NCI-H524 (cell line): ENCODE data around the gene CDH7.

Source experiments
- DNase-seq, 2 experiments: peaks; one replicate each; lab custom pipeline; 2025; lab: John Stamatoyannopoulos, UW

The CDH7 gene, protein sequence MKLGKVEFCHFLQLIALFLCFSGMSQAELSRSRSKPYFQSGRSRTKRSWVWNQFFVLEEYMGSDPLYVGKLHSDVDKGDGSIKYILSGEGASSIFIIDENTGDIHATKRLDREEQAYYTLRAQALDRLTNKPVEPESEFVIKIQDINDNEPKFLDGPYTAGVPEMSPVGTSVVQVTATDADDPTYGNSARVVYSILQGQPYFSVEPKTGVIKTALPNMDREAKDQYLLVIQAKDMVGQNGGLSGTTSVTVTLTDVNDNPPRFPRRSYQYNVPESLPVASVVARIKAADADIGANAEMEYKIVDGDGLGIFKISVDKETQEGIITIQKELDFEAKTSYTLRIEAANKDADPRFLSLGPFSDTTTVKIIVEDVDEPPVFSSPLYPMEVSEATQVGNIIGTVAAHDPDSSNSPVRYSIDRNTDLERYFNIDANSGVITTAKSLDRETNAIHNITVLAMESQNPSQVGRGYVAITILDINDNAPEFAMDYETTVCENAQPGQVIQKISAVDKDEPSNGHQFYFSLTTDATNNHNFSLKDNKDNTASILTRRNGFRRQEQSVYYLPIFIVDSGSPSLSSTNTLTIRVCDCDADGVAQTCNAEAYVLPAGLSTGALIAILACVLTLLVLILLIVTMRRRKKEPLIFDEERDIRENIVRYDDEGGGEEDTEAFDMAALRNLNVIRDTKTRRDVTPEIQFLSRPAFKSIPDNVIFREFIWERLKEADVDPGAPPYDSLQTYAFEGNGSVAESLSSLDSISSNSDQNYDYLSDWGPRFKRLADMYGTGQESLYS

DNA sequence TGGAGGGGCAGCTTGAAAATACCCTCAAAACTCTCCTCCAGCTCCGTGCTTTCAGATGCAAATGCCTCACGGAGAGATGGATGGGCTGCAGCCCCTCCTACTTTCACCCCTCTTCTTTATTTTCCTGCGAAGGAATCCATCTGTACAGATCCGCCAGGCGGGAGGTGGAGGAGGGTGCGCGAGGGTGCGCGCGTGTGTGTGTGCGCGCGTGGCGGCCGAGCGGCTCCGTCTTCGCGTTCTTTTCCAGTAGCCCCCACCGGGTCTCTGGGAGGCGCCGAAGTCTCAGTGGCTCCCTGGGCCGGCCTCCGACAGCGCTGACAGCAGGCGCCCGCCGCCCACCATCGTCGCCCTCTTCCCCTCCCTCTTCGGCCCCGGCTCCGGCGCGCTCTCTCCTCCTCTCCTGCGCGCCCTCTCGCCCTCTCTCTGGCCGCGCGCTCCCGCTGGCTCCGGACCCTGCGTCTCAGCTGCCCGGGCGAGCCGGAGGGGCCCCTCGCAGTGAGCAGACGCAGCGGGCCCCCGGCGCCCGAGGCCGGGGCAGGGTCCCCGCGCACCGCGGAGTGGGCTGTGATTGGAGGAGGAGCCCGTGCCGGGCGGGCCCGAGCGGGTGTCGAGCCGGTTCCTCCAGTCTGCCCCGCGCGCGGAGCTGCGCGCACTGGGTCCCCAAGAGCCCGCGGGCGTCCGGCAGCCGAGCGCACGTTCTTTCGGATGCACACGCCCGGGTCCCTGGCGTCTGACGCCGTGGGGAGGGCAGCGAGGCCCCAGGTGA is at the start of gene CDH7:
CDH7 (plus strand) TSS at position 624 of the 766 bp plus-strand sequence. CDS start 11,831 bp downstream, outside the sequence.
- peak; percentile 5 to 65 for DNase-seq

DNA sequence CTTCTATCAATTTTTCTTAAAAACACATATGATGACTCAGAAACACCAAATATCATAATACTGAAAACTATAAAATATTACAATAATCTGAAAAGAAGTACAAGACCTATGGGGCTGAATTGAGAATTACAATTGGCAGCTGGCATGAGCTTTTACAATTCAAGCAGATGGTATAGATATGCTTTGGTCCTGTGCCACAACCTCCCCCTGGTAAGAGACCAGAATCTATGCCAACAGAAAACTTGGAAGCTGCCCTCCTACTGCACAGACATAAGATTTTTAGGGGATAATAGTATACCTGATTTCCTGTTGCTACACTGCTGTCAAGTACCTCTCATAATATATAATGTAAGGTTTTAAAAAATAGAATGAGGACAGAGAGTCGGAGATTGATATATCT is 46.8 kb upstream of the CDH7 start:
- peak in 1 of 2 experiments; percentile 35 for DNase-seq

DNA sequence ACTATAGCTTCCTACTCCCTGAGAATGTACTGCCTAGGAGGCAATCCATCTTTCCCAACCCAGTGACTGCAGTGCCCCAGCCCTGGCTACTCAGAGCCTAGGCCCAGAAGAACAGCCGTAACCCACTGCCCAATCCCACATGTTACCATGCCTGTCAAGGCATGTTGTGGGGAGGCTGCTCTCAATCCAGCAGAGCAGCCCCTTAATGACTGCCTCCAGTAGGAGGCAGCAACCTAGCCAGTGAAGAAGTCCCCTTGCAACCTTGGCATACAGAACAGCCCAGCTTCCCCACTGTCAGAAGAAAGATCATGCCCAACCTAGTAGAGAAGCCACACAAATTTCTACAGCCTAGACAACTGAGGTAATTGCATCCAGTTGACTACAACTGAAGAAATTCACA is 44.2 kb upstream of the CDH7 start:
- no peak for DNase-seq

DNA sequence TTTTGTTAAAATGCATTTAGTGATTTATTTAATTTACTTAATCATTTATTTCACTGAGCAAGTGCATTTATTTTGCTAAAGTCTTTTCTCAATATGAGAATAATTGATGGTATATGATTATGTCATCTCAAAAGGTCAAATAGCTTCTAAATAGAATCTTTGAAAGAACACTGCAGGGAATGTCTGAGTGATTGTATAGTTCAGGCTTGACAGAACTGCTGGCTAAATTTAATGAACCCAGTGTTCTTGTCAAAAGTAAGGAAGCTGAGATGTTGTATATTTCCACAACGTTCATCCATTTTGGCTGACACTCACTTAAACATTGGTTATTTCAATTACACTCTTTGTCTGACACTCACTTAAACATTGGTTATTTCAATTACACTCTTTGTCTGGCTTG is 39.3 kb upstream of the CDH7 start:
- no peak for DNase-seq

DNA sequence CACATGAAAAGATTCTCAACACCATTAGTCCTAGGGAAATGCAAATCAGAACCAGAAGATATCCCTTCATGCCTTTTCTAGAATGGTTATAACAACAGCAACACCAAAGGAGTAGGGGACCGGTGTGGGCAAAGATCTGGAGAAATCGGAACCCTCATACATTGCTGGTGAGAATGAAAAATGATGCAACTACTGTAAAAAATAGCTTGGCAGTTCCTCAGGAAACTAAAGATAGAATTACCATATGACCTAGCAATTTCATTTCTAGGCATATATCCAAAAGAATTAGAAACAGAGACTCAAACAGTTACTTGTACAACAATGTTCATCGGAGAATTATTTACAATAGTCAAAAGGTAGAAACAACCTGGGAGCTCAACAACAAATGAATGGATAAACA is 29.2 kb upstream of the CDH7 start:
- DNase-seq, result no peak

DNA sequence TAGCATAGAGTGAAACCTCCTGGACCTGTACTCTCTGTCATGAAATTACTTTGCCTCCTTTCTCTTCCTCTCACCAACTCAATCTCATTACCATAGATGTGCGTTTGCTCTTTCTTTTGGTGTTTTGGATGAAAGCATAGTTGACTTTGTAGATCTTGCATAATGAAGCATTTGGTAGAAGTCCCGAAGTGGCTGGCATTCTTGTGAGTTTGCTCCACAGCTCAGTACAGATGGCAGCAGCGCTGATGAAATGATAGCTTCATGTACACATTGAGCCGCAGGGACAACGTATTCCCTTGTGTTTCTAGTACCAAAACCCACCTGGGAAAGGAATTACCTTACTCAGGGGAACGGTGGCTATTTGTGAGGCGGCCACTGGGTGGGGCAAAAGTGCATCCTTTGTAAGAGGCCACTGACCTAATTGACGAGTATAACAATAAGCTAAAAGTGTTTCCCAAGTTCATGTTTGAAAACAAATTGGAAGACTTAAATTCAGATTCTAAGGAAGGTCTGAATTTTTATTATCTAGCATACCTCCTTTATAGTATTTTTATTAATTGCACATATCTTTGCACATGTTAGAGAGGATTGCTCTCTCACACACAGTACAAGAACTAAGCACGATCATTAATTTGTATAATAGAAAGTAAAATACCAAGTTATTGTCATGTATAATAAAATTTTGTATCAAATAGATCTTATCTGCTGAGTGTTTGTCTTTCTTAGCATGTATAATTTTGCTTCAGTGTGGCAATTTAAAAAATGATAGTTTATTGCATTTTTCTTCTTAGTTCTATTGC is 25.4 kb upstream of the CDH7 start:
- peak; percentile 6 to 71 for DNase-seq

DNA sequence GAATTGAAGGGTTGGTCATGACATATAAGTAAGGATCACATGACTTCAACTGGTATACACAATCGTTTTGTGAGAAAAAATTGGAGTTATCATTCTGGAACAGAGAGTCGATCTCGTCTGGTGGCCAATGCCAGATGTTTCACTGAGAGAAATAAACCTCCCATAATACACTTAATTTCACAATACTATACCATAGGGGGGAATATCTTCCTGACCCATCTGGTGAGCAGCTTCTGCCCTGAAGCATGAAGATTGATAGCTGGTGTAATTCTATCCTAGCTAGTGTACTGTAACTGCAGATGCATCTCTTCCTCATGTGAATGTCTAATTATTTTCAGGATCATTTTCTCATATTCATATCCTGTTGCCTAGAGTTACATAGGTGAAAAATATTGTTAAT is 15.7 kb upstream of the CDH7 start:
- DNase-seq, result peak; percentile 67 to 93

DNA sequence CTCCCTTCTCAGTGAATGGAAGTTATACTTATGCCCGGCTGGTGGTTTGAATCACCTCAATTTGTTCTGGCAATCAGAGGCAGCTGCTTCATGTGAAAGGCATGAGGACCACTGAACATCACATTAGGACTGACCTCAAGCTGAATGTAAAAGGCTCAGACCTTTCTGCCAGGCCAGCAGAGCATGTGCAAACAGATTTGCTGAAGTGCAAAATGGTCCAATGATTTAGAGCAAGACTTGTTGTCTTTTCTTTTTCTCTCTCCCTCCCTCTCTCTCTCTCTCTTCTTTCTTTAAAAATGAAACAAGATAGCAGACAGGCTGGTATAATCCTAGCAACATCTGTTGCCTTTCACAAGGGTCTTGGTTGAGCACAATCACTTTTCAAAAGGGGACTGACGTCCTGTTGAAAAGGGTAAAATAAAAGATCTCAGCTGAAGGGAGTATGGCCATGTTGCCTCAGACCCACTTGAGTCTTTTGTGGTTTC is 13.3 kb upstream of the CDH7 start:
- DNase-seq, result peak; percentile 80 to 94

DNA sequence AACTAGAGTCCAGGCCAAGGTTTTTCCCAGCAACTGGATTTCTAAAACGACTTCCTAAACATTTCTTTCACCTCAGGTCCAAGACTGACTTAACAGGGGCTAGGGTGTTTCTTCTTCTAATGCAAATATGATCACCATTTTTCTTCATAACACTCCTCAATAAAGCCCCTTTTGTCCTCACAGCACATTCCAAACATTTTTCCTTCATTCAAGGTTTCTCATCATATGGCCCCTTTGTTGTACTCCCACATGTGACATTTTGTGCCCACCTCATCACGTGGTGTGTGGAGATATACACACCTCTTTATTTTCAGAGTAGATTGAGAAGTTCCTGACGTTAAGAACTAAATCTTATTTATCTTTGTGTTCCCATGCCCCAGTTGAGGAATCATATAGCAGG is 3.9 kb upstream of the CDH7 start:
- no peak for DNase-seq

DNA sequence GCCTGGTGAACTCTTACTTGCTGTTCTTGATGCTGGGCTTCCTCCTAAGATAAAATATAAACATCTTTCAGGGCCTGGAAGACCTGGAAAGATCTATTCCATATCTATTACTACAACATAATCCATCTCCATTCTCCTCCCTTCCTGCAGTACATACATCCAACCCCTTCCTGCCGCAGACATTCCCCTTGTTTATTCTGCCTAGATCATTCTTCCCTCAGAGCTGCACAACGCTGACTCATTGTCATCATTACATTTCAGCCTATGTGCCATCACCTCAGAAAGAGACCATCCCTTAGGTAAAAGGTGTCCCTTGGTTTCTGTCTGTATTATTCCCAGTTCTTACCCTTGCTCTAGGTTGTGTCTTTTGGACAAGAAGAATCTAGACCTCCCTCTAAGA is 2.5 kb upstream of the CDH7 start:
- DNase-seq, result no peak

DNA sequence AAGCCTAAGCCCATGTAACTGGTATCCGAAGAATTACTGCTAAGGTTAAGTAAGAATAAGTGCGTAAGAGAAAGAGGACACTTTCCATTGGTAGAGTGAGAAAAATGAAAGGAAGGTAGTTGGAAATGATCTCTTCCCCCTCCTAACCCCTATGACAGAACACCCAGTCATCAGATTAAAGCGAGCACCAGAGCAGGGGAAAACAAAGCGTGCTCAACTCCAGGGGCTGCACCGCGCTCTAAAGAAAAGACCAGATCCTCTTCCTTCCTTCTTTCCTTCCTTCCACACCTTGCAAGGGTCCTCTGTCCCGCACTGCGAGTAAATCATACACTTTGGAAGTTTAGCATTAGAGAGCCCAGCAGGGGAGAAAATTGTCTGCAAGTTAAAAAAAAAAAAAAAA is 971 bp upstream of the CDH7 start:
- DNase-seq, result peak in 1 of 2 experiments; percentile 21

DNA sequence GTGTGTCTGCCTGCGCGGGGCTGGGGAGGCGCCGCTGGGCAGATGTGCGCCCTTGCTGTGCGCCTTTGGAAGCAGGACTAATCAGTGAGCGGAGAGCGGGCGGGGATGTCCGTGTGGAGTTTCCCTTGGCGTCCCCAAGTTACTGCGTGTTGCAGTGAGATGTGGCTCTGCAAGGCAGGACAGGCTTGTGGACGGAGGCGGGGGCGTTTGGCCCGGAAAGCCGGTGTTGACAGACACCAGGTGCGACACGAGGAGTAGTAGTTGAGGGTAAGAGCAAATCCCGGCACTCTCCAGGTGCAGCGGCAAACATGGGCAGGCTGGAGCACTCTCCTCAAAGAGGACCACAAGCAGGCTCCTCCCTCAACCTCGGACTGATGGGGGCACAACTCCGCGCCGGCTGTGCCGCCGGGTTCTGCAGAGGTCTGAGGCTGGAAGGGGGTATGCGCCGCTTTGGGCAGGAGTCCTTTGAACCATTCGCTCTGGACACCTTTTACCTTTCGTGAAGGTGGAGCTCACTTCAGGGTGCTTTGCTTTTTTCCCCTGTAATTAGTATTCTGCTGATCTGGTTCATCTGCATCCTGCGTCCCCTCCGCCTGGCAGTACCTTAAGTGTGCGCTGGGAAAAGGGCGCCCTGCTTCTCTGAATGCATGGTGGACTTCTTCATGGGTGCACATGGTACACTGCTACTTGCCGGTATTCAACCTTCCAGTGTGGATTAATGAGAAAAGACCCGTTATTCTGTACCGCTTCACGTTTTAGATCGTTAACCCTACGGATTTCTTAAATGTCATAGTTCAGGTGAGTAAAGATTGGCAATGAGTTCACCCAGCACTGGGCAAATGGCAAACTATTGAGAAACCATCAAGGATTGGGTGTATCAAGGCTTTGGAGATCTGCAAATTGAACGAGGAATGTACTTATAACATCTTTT is 608 bp downstream of the CDH7 start:
- peak; percentile 10 to 65 for DNase-seq

DNA sequence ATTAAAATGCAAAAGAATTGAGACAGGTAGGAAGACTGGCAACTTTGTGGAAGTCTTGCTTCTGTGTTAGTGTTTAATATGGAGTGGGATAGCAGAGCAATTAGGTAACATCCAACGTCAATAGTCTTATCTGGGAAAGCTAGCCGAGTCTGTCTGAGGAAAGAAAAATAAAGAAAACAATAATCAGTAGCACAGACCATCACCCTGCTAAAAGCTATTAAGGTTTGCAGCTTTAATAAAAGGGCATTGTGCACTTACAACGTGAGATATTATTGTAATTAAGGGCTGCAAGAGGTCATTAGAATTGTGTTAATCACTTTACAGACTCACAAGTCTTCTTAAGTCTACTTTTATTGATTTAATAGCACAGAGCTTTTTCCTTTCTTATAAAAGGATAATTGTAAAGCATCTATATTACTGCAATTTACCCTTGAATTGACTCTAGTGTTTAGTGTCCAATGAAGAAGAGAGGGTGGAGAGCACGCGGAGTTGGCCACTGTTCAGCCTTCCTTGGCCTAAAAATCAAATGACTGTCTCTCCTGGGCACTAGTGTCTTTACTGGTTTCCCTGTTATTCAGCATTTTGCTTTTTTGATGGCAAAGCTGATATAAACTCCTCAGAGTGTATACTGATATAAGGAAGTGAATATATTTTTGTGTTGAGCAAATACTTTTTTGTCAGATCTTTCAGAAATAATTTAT is 2.0 kb downstream of the CDH7 start:
- DNase-seq, result no peak

DNA sequence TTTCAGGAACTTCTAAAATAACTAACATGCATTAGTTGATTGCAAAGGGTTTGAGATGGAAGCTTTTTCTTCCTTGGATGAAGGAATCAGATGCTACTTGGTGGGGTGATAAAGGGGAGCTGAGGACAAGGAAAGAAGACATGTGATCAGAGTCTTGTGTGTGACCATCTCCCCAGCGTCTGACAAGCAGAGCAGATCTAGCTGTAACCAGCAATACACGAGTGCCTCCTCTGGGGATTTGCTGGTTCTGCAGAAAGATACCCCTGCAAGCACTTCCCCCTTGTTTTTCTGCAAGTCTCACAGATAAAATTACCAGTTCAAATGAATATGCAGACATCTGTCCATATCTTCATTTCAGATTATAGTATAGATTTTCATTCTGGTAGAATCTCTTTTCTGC is 2.7 kb downstream of the CDH7 start:
- peak; percentile 62 to 85 for DNase-seq

DNA sequence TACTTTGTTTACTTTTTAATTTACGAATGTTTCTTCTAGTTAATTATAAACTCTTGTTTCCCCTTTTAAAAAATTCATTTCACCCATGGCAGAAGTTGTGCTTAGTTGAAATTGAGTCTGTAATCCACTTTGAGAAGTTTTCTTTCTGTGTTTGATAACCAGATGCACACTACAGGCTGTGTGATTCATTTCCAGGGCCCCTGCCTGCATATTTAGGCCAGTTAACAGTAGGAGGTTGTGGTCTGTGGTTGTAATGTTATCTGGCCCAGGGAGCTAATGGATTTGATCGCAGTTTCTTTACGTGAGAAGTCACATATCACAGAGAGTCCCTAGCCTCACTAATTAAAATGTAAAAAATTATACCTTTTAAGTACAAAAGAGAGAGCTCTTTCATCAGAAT is 3.3 kb downstream of the CDH7 start:
- DNase-seq, result peak in 1 of 2 experiments; percentile 50

DNA sequence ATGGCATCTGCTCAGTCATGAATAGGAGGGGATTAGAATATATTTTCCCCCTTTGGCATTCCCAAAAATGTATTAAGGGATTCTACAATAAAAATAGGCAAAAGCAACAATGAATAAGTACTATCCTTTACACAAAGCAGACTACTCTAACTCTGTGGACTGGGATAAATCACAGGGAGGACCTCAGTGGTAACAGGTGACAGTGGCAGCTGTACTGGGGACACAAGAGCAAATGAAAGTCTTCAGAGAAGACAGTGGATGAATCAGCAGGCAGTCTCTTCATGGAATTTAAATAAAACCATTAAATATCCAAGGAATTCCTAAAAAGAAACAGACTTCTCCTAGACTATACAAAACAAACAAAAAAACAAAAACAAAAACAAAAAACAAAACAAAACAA is 4.8 kb downstream of the CDH7 start:
- no peak for DNase-seq

DNA sequence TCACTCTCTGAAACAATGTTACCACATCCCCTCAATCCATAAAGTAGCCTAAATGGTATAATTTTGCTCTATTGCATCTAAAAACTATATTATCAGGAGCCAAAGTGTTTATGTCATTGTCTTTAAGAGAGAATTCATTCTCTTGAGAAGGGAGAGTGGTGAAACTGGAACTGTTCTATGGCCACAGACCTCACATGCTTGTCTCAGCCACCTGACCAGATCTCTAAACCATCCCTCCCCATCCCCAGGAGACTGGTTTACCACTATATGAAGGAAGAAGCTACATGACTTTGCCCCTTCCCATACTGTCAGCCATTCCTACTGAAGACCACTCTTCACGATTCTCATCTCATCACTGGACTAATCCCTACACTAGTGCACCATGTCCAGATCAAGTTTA is 9.6 kb downstream of the CDH7 start:
- DNase-seq, result no peak

DNA sequence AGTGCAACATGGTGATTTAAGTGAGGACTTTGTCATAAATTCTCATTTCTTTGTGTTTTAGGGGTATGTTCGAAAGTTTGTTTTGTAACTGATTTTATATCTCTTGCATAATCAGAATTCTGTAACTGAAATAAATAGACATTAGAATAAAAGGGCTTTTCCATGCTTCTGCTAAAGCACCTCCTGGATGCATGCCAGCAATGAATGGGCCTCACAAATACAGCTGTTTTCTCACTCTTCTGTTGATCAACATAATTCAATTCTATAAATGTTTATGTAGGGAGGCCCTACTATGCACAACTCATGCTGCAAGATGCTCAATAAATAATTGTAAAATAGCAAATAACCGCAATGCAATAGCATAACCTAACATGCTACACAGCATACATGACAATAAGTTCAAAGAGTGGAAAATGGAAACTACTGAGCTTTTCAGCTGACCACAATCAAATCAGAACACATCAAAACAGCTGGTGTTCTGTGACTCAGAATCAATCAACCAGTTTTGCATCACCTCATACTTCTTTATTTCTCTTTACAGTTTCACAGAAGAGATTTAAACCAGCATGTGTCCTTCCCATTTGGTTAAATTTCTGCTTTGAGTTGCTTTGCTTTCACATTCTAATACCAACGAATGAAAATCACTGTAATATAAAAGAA is 11.0 kb downstream of the CDH7 start:
- no peak for DNase-seq

DNA sequence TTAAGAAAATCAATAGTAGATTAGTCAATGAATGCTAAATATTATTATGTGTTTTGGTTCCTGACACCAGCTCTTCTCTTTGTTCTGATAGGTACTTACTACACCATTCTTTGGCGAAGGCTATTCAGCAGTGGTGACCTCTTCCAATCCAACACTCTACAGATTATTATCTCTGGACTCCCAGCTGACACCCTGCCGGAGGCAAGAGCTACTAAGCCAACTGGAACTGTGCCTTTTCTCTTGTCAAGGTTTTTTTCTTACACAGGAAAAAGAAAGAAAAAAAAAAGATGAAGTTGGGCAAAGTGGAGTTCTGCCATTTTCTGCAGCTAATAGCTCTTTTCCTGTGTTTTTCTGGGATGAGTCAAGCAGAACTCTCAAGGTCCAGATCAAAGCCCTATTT is 11.7 kb downstream of the CDH7 start:
- no peak for DNase-seq
